Smooth muscle cell (in vitro differentiated cells): Measurements from ENCODE around the gene BPIFB2. TPM values are rescaled to one million over a fixed set of nuclear protein-coding genes. Genes with fewer than 3 reads are reported as not detected.

Experiments used
- DNase-seq: peaks from one replicate; lab custom pipeline; 2025; ENCODE audit not compliant: unreplicated experiment; lab: John Stamatoyannopoulos, UW
- H2AFZ ChIP-seq: fragments of 200-600 bp; sonication (generic); 2 replicates; pipeline ENCODE4 v1.6.0; 2016; ENCODE audit warnings: antibody characterized with exemption, low read depth, mild to moderate bottlenecking
- H3F3A ChIP-seq: fragments of 200-600 bp; sonication (generic); 2 replicates; pipeline ENCODE4 v1.6.0; 2017; ENCODE audit warnings: antibody characterized with exemption, low read depth
- H3K27ac ChIP-seq: fragments of 200-600 bp; sonication (generic); 2 replicates; pipeline ENCODE4 v1.5.1; 2016; ENCODE audit warnings: low read depth, mild to moderate bottlenecking
- H3K27me3 ChIP-seq: fragments of 200-600 bp; sonication (generic); 2 replicates; pipeline ENCODE4 v1.6.1; 2016; ENCODE audit warnings: low read depth, mild to moderate bottlenecking
- H3K36me3 ChIP-seq: fragments of 200-600 bp; sonication (generic); 2 replicates; pipeline ENCODE4 v1.5.1; 2016; ENCODE audit warnings: low read depth
- H3K4me1 ChIP-seq: fragments of 200-600 bp; sonication (generic); 2 replicates; pipeline ENCODE4 v1.5.1; 2016; ENCODE audit warnings: low read depth
- H3K4me2 ChIP-seq: fragments of 200-600 bp; sonication (generic); 2 replicates; pipeline ENCODE4 v1.6.0; 2016; ENCODE audit warnings: mild to moderate bottlenecking
- H3K4me3 ChIP-seq: fragments of 200-600 bp; sonication (generic); 2 replicates; pipeline ENCODE4 v1.5.1; 2016; ENCODE audit warnings: mild to moderate bottlenecking
- H3K79me2 ChIP-seq: fragments of 200-600 bp; sonication (generic); 2 replicates; pipeline ENCODE4 v1.6.0; 2016; ENCODE audit warnings: low read depth, mild to moderate bottlenecking
- H3K9ac ChIP-seq: fragments of 200-600 bp; sonication (generic); 2 replicates; pipeline ENCODE4 v1.6.0; 2016; ENCODE audit warnings: low read depth
- H3K9me3 ChIP-seq: fragments of 200-600 bp; sonication (generic); replicated peaks from 2 replicates; pipeline ENCODE4 v1.5.1; 2016; ENCODE audit warnings: low read depth
- H4K20me1 ChIP-seq: fragments of 200-600 bp; sonication (generic); 2 replicates; pipeline ENCODE4 v1.6.0; 2016; ENCODE audit warnings: low read depth
- WGBS: methylation state at CpG from one replicate; pipeline ENCODE4 v1.1.7; 2016; ENCODE audit warnings: low lambda C conversion rate; 5-methylcytosine and 5-hydroxymethylcytosine counted together
- polyA plus RNA-seq: library from polyadenylated mRNA; unstranded; fragments of >200 nt; fragmentation: Nextera tagmentation; extraction: Ambion mirVana; gene quantifications from 2 replicates; pipeline ENCODE4 v1.2.1, GENCODE V29; 2016
- total RNA-seq: library from RNA; depleted of rRNA; stranded (reverse); fragments of >200 nt; gene quantifications from 2 replicates; pipeline ENCODE4 v1.2.3, GENCODE V29; 2014
- TF ChIP-seq, protein P1 (sequence below): fragments of 200-600 bp; sonication (generic); IDR thresholded peaks from 2 replicates; pipeline ENCODE4 v1.5.1; 2017; ENCODE audit warnings: borderline replicate concordance, mild to moderate bottlenecking, antibody characterized with exemption; ENCODE audit not compliant: insufficient read depth, poor library complexity, severe bottlenecking

The BPIFB2 gene
- total and polyA plus RNA-seq, 2 experiments from 2014 or later: not detected

DNA sequence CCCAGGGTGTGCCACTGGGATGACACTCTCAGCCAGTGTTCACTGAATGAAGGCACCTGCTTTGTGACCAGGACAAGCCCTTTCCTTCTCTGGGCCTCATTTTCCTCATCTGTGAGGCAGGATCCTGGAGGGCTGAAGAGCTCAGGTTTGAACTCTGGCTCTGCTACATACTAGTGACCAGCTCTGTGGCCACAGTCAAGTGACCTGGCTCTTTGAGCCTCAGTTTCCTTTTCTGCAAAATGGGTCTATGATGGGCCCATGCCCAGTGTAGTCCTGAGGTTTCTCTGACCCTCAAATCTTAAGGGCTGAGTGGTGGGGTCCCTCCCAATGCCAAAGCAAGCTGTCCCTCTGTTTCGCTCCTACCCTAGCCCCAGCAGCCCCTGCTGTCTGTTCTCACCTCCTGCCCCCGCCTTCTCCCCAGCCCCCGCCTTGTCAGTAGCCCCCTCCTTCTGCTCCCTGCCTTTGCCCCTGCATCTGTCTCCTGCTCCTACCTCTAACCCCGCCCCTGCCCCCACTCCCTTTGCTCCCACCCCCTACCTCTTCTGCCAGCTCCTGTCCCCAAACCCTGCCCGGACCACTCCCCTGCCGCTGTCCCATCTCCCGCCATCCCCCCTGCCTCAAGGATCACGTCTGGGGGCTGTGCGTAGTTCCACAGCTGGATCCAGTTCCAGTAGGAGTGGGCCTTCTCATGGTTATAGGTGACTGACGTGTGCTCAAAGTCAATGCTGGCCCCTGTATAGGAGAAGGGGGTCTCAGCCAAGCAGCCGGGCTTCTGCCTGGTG, 20.3 kb upstream of the BPIFB2 start:
- Histone ChIP-seq H3K79me2 (no peaks in the 10 kb centered on the region), H3F3A (no peaks in the 10 kb centered on the region), H3K27me3 (no peaks in the 10 kb centered on the region), H3K9me3 (no peaks in the 10 kb centered on the region), H2AFZ (no peak overlapping the region), H3K4me1 (no peaks in the 10 kb centered on the region), H3K4me2 (no peak overlapping the region), H3K36me3 (no peaks in the 10 kb centered on the region), H3K27ac (no peak overlapping the region), H3K9ac (no peak overlapping the region), H3K4me3 (no peak overlapping the region), H4K20me1 (no peaks in the 10 kb centered on the region)
- no peak for DNase-seq
- WGBS: 92% methylated on average over 10 of the region's 11 CpGs
- TF ChIP-seq, protein P1, sequence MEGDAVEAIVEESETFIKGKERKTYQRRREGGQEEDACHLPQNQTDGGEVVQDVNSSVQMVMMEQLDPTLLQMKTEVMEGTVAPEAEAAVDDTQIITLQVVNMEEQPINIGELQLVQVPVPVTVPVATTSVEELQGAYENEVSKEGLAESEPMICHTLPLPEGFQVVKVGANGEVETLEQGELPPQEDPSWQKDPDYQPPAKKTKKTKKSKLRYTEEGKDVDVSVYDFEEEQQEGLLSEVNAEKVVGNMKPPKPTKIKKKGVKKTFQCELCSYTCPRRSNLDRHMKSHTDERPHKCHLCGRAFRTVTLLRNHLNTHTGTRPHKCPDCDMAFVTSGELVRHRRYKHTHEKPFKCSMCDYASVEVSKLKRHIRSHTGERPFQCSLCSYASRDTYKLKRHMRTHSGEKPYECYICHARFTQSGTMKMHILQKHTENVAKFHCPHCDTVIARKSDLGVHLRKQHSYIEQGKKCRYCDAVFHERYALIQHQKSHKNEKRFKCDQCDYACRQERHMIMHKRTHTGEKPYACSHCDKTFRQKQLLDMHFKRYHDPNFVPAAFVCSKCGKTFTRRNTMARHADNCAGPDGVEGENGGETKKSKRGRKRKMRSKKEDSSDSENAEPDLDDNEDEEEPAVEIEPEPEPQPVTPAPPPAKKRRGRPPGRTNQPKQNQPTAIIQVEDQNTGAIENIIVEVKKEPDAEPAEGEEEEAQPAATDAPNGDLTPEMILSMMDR: no peak

DNA sequence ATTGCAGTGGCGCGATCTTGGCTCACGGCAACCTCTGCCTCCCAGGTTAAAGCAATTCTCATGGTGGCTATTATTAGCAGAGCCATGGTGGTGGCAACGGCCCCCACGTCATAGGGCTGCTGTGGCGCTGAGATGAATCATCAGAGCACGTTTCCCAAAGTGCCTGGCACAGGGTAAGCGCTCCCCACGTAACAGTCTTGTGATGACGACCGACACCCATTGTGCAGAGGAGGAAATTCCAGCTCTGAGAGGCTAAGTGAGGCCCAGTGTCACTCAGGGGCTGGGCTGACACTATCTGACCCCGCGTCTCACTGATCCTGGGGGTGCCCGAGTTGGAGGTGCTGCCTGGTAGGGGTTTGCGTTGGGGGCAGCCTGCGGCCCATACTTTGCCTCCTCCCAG, 19.5 kb upstream of the BPIFB2 start:
- WGBS: 89% methylated on average over 16 of the region's 16 CpGs
- H2AFZ ChIP-seq: no peak overlapping the region
- H3K9me3 ChIP-seq: no peaks in the 10 kb centered on the region
- no peak overlapping the region for H3K4me2 ChIP-seq
- no peaks in the 10 kb centered on the region for H4K20me1 ChIP-seq
- no peak overlapping the region for H3K27ac ChIP-seq
- no peaks in the 10 kb centered on the region for H3K27me3 ChIP-seq
- DNase-seq: no peak
- H3F3A ChIP-seq: no peaks in the 10 kb centered on the region
- no peak overlapping the region for H3K4me3 ChIP-seq
- TF ChIP-seq, protein P1: no peak
- H3K36me3 ChIP-seq: no peaks in the 10 kb centered on the region
- H3K4me1 ChIP-seq: no peaks in the 10 kb centered on the region
- no peak overlapping the region for H3K9ac ChIP-seq
- H3K79me2 ChIP-seq: no peaks in the 10 kb centered on the region

DNA sequence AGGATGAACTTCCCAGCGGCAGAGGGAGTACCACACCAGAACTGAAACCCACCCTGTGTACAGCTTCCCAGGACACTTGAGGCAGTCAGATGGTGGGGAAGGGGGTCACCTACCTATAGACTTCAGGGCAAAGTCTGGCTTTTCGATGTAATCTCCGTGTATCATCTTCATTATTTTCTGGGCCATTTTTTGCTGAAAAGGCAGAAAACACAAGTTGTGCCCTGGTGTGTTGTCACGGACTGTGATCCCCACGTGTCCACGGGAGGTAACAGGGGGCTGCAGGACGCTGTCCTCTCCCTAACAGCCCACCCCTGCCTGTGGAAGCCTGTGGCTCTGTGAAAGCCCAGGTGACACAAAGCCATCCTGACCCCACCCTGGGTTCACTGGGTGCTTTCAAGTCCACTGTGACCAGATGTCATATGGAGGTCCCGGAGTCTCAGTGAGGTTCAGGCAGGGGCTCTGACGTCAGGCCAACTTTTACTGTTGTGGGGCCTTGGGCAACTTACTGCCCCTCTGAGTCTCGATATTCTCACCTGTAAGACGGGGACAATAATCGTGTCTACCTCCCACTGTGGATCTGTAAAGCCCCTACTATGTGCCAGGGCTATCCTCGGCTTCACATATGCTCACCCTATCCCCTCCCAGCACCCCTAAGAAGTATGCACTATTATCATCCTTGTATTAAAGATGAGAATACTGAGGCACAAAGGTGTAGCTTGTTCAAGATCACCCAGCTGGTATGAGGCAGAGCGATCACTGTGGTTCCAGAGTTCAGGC, 17.8 kb upstream of the BPIFB2 start:
- DNase-seq: no peak
- H3K79me2 ChIP-seq: no peaks in the 10 kb centered on the region
- H3K27ac ChIP-seq: no peak overlapping the region
- no peaks in the 10 kb centered on the region for H3K27me3 ChIP-seq
- H3K9ac ChIP-seq: no peak overlapping the region
- H3K4me2 ChIP-seq: no peak overlapping the region
- no peak overlapping the region for H2AFZ ChIP-seq
- H3K4me3 ChIP-seq: no peak overlapping the region
- no peaks in the 10 kb centered on the region for H3F3A ChIP-seq
- no peaks in the 10 kb centered on the region for H3K36me3 ChIP-seq
- 91% methylated on average over 14 of the region's 14 CpGs for WGBS
- no peaks in the 10 kb centered on the region for H3K9me3 ChIP-seq
- no peaks in the 10 kb centered on the region for H3K4me1 ChIP-seq
- H4K20me1 ChIP-seq: no peaks in the 10 kb centered on the region
- TF ChIP-seq, protein P1: no peak
